Progenitor cell of endocrine pancreas (in vitro differentiated cells): Measurements from ENCODE around the gene ZNF726. TPM values are rescaled to one million over a fixed set of nuclear protein-coding genes. Genes with fewer than 3 reads are reported as not detected.
"Not testable (repeated sequence)": the region's sequence is repeated elsewhere in the genome, so short reads cannot be mapped to it uniquely, and the experiment has no call there.

Source experiments
- DNase-seq: peaks from one replicate; pipeline ENCODE4 v3.0.0; 2021; ENCODE audit warnings: low spot score; ENCODE audit not compliant: unreplicated experiment
- H3K27ac Mint-ChIP-seq: 2 replicates; pipeline ENCODE4 v1.8.0; 2021; ENCODE audit warnings: mild to moderate bottlenecking, moderate library complexity, mixed read lengths
- H3K27me3 Mint-ChIP-seq: 2 replicates; pipeline ENCODE4 v1.8.0; 2021; ENCODE audit warnings: mixed read lengths
- H3K36me3 Mint-ChIP-seq: 2 replicates; pipeline ENCODE4 v1.8.0; 2022; ENCODE audit warnings: mixed read lengths; ENCODE audit not compliant: insufficient read depth
- H3K4me1 Mint-ChIP-seq: 2 replicates; pipeline ENCODE4 v1.8.0; 2021; ENCODE audit warnings: low read depth, mixed read lengths
- H3K4me3 Mint-ChIP-seq: 2 replicates; pipeline ENCODE4 v1.8.0; 2021; ENCODE audit warnings: low read depth, mild to moderate bottlenecking, moderate library complexity, mixed read lengths
- H3K9me3 Mint-ChIP-seq: 2 replicates; pipeline ENCODE4 v1.8.0; 2021; ENCODE audit warnings: low read depth, mixed read lengths
- long read RNA-seq: library from polyadenylated mRNA; unstranded; transcript quantifications from one replicate; pipeline ENCODE4 v2.0.0, GENCODE V29; 2020
- total RNA-seq: library from RNA; stranded (reverse); gene quantifications from 2 replicates; pipeline ENCODE4 v1.2.1, GENCODE V29; 2021
- TF ChIP-seq, protein P1 (sequence below): fragments of 200-600 bp; sonication (generic); IDR thresholded peaks from one replicate; pipeline ENCODE4 v1.5.0; 2021; ENCODE audit warnings: antibody characterized with exemption, mild to moderate bottlenecking; ENCODE audit not compliant: unreplicated experiment

The ZNF726 gene
- total RNA-seq: 5.7 and 6.0 TPM in 2 replicates
- long read RNA-seq, partial matches to known transcripts: 0 of 6 reads
- long read RNA-seq, other reads (novel, unspliced or antisense): 5 of 6 reads

DNA sequence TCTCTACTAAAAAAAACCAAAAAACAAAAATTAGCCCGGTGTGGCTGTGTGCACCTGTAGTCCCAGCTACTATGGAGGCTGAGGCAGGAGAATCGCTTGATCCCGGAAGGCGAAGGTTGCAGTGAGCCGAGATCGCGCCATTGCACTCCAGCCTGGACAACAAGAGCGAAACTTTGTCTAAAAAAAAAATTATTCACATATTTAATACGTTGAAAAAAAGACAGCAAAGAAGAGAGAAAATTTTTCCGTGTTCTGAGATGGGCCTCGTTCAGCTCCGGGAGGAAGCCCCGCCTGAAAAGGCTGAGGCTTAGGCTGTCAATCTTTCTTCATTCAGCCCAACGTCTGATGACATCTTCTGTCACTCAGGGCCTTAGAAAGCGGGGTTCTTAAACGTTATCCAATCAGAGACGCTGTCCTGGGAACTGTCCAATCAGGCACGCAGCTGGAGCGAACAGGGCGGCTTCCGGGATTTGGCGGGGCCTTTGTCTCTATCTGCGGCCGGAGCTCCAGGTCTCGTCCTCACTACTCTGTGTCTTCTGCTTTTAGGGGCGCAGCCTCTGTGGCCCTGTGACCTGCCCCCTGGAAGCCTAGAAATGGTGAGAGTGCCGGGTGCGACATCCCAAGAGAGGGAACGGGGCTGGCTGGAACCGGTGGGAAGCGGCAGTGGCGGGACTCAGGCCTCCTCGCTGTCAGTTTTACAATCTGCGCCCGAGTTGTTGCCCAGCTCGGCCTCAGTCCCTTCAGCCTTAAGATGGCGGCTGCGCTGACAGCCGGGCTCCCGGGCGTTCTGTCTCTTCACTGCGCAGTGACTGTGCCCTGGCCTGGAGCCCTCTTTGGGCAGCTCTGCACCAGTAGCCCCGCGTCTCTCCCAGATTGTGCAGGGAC, at the start of gene ZNF726:
Gene ZNF726, plus strand, starts transcription at position 485 of the 885 bp plus-strand sequence. Its CDS starts 109 bp downstream, at position 594.
- H3K27me3 Mint-ChIP-seq: no peaks in the 10 kb centered on the region
- TF ChIP-seq, protein P1, sequence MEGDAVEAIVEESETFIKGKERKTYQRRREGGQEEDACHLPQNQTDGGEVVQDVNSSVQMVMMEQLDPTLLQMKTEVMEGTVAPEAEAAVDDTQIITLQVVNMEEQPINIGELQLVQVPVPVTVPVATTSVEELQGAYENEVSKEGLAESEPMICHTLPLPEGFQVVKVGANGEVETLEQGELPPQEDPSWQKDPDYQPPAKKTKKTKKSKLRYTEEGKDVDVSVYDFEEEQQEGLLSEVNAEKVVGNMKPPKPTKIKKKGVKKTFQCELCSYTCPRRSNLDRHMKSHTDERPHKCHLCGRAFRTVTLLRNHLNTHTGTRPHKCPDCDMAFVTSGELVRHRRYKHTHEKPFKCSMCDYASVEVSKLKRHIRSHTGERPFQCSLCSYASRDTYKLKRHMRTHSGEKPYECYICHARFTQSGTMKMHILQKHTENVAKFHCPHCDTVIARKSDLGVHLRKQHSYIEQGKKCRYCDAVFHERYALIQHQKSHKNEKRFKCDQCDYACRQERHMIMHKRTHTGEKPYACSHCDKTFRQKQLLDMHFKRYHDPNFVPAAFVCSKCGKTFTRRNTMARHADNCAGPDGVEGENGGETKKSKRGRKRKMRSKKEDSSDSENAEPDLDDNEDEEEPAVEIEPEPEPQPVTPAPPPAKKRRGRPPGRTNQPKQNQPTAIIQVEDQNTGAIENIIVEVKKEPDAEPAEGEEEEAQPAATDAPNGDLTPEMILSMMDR: no peak
- peak within 1 kb of the TSS; percentile 98 for H3K27ac Mint-ChIP-seq
- peaks cover 4% of the 10 kb centered on the region for H3K4me1 Mint-ChIP-seq
- peaks cover 22% of the 10 kb centered on the region for H3K9me3 Mint-ChIP-seq
- H3K4me3 Mint-ChIP-seq: peak within 1 kb of the TSS; percentile 88
- H3K36me3 Mint-ChIP-seq: no peaks in the 10 kb centered on the region
- DNase-seq: peak; percentile 25

DNA sequence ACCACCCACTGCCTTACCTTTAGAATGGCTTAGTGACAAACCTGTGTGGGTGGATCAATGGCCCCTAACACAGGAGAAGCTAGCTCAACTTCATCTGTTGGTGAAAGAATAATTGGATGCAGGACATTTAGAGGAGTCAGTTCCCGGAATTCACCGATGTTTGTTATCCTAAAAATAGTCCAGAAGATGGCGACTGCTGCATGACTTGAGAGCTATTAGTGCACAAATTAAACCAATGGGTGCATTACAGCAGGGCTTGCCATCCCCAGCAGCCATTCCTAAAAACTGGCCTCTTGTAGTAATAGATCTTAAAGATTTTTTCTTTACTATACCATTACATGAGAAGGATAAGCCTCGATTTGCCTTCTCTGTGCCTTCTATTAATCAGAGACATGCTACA, 46.8 kb upstream of the ZNF726 start:
- peaks cover 41% of the 10 kb centered on the region for H3K36me3 Mint-ChIP-seq
- TF ChIP-seq, protein P1: no peak
- peaks cover 52% of the 10 kb centered on the region for H3K9me3 Mint-ChIP-seq
- DNase-seq: no peak
- no peaks in the 10 kb centered on the region for H3K4me1 Mint-ChIP-seq
- H3K27ac Mint-ChIP-seq: no peak overlapping the region
- no peak overlapping the region for H3K4me3 Mint-ChIP-seq
- no peaks in the 10 kb centered on the region for H3K27me3 Mint-ChIP-seq

DNA sequence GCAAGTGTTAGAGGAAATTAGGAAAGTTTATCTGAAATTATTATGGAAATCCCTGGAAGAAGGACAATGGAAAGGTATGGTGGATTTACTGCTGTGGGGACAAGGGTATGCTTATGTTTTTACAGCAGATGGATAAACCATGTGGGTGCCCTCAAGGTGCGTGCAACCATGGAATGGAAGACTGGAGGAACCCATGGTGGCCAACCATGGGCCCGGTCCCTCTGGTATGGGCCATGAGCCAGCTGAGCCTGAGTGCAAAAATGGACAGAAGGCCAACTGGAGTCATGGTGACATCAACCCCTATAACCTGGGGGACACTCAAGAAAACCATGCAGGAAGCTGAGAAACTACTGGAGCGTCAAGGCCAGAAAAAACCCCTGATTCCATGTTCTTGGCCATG, 46.1 kb upstream of the ZNF726 start:
- TF ChIP-seq, protein P1: no peak
- peaks cover 51% of the 10 kb centered on the region for H3K9me3 Mint-ChIP-seq
- peaks cover 41% of the 10 kb centered on the region for H3K36me3 Mint-ChIP-seq
- H3K4me1 Mint-ChIP-seq: no peaks in the 10 kb centered on the region
- no peaks in the 10 kb centered on the region for H3K27me3 Mint-ChIP-seq
- H3K4me3 Mint-ChIP-seq: no peak overlapping the region
- no peak for DNase-seq
- H3K27ac Mint-ChIP-seq: no peak overlapping the region

DNA sequence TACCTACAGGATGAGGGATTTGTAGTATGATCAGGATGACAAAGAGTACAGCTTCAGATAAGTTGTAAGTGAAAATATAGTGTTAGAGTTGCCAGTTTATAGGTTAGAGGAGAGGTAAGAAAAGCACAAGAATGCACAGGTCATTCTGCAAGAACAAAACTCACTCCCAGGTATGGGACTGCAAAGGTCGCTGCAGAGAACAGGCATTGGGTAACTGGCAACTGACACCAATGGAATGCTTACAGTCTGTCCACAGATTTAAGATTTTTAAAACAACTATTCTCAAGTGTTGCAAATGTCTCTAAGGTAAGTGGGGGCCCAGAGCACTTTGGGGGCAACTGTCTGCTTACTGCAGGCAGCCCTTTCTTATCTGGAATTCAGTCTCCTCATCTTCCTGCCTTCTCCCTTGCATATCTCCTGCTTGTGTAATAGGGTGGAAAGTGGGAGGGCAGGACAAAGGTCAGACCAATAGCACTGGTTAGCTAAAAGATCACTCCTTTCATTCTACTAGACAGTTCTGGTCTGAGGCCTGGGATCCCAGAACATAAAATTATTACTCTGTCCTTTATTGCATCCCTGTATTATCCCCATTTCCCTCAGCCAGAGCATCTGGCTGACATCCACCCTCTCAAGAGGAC, 42.3 kb upstream of the ZNF726 start:
- DNase-seq: no peak
- Mint-ChIP-seq H3K27me3 (no peaks in the 10 kb centered on the region), H3K9me3 (peaks cover 35% of the 10 kb centered on the region), H3K27ac (no peak overlapping the region), H3K4me1 (no peaks in the 10 kb centered on the region), H3K4me3 (no peak overlapping the region), H3K36me3 (peaks cover 22% of the 10 kb centered on the region)
- TF ChIP-seq, protein P1: no peak

DNA sequence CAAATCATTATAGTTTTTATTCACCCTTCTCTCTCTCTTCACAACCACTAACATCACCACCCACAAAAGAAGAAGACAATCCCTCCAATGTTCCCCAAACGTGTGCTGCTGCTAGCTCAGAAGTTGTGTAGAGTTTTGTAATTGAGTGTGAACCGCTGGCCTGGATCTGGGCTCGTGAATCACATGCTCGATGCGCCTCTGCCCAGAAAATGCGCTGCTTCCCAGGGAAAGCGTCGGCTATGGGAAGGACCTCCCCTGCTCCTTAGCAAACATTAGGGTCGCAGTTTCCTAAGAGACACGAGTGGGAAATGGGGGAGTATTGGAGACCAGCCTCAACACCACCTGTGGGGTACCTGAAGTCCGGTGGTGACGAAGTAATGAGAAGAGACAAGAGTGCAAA, 38.4 kb upstream of the ZNF726 start:
- Mint-ChIP-seq H3K9me3 (peaks cover 35% of the 10 kb centered on the region), H3K36me3 (no peaks in the 10 kb centered on the region), H3K27me3 (no peaks in the 10 kb centered on the region), H3K27ac (peak overlapping the region; percentile 46), H3K4me1 (no peaks in the 10 kb centered on the region), H3K4me3 (no peak overlapping the region)
- DNase-seq: no peak
- TF ChIP-seq, protein P1: no peak

DNA sequence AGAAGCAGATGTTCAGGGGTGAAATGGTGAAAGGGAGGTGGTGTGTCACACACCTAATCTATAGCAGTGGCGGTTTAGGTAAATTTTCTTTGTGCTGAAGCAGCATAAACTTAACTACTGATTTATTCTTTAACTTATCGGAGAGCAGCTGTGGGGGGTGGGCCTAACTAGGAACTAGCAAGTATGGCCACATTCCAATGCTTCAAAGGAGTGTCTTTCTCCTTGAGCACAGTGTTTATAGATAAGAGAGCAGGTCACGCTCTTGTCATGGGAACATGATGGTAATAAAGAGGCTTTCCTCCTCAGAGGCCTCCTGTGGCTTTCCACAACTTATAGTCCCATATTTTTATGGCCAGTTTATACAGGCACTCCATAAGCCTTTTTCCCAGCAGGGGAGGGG, 37.9 kb upstream of the ZNF726 start:
- not testable (repeated sequence) for H3K27me3 Mint-ChIP-seq, H3K4me1 Mint-ChIP-seq, DNase-seq, H3K4me3 Mint-ChIP-seq, H3K36me3 Mint-ChIP-seq
- peaks cover 33% of the 10 kb centered on the region for H3K9me3 Mint-ChIP-seq
- peak overlapping the region; percentile 69 for H3K27ac Mint-ChIP-seq
